ENCODE data around the gene ADAMTS3.
A peak's percentile ranks its signal among the peaks of the same experiment; 100 is the strongest.

ADAMTS3 gene

DNA sequence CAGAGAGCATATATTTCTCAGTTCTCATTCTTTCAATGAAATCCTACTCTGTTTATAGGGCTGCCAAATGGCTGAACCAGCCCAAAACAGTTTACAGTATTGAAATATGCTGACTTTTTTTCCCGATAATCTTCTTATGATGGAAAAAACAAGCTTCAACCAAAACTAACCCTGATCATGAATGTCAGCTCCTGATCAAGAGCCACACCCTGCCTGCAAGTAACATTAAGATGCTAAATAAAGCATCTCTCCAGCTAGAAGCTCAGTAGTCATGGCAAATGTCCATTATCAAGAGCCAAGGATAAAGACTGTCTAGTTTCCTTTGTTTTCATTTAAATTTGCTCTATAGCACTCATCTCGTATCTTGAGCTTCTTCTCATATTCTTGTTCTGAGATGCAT lies 136.0 kb downstream of the ADAMTS3 start:
- no peak for TF ChIP-seq FOXM1 (IDR thresholded peaks at IDR 0.05; ENCODE audit: borderline replicate concordance, low read depth)
- TF ChIP-seq CEBPB (IDR thresholded peaks at IDR 0.05) = no peak
- TF ChIP-seq EP300 (IDR thresholded peaks at IDR 0.05; ENCODE audit: borderline replicate concordance) = no peak
- TF ChIP-seq TEAD4 (IDR thresholded peaks at IDR 0.05) = no peak
- TF ChIP-seq, protein P1, sequence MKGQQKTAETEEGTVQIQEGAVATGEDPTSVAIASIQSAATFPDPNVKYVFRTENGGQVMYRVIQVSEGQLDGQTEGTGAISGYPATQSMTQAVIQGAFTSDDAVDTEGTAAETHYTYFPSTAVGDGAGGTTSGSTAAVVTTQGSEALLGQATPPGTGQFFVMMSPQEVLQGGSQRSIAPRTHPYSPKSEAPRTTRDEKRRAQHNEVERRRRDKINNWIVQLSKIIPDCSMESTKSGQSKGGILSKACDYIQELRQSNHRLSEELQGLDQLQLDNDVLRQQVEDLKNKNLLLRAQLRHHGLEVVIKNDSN (IDR thresholded peaks at IDR 0.05) = no peak
- TF ChIP-seq YY1 (IDR thresholded peaks at IDR 0.05; ENCODE audit: low read depth) = no peak
- TF ChIP-seq CREB1 (IDR thresholded peaks at IDR 0.05; ENCODE audit: low read depth) = no peak

DNA sequence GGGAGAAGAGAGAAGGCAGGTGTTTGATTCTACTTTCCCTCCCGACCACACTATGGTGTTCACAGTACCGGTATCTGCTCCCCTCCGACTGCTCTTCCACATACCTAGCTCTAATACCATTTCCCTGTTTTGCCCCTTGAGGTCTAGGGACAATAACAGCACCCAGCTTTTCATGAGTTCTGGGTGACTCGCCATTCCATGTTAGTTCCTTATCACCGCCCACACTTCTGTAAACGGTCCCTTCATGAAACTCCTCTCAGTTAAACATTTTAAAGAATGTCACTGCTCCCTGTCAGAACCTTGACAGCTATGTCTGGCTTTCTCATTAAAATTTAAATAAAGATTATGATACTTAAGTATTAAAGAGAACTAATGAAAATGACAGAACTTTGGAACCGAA lies 136.7 kb downstream of the ADAMTS3 start:
- TF ChIP-seq, protein P2, sequence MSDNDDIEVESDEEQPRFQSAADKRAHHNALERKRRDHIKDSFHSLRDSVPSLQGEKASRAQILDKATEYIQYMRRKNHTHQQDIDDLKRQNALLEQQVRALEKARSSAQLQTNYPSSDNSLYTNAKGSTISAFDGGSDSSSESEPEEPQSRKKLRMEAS (IDR thresholded peaks at IDR 0.05) = no peak
- TF ChIP-seq FOXM1 (IDR thresholded peaks at IDR 0.05; ENCODE audit: borderline replicate concordance, low read depth) (no peak), CREB1 (IDR thresholded peaks at IDR 0.05; ENCODE audit: low read depth) (no peak), EGR1 (IDR thresholded peaks at IDR 0.05) (no peak), CEBPB (IDR thresholded peaks at IDR 0.05) (no peak), ZBTB7A (IDR thresholded peaks at IDR 0.05; ENCODE audit: low read depth) (no peak)

DNA sequence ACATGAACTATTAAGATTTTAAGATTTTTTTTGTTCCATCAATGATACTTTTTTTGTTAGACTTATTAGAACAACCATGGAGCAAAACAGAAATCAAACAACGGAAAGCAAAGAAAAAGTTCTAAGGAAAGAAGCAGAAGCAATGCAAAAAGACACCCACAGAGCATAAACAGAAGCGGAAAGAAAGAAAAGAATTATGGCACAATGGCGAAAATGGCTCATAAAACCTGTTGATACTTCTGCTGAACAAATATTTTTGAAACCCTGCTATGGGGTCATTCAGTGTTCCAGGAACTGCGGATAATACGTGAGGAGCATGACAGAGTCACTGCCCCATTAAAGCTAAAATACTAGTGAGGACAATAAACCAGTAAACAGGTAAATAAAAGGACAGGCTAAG lies 138.0 kb downstream of the ADAMTS3 start:
- TF ChIP-seq, protein P3, sequence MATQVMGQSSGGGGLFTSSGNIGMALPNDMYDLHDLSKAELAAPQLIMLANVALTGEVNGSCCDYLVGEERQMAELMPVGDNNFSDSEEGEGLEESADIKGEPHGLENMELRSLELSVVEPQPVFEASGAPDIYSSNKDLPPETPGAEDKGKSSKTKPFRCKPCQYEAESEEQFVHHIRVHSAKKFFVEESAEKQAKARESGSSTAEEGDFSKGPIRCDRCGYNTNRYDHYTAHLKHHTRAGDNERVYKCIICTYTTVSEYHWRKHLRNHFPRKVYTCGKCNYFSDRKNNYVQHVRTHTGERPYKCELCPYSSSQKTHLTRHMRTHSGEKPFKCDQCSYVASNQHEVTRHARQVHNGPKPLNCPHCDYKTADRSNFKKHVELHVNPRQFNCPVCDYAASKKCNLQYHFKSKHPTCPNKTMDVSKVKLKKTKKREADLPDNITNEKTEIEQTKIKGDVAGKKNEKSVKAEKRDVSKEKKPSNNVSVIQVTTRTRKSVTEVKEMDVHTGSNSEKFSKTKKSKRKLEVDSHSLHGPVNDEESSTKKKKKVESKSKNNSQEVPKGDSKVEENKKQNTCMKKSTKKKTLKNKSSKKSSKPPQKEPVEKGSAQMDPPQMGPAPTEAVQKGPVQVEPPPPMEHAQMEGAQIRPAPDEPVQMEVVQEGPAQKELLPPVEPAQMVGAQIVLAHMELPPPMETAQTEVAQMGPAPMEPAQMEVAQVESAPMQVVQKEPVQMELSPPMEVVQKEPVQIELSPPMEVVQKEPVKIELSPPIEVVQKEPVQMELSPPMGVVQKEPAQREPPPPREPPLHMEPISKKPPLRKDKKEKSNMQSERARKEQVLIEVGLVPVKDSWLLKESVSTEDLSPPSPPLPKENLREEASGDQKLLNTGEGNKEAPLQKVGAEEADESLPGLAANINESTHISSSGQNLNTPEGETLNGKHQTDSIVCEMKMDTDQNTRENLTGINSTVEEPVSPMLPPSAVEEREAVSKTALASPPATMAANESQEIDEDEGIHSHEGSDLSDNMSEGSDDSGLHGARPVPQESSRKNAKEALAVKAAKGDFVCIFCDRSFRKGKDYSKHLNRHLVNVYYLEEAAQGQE (IDR thresholded peaks at IDR 0.05; ENCODE audit: low read depth) = no peak
- TF ChIP-seq FOXM1 (IDR thresholded peaks at IDR 0.05; ENCODE audit: borderline replicate concordance, low read depth) = no peak
- TF ChIP-seq EGR1 (IDR thresholded peaks at IDR 0.05) = no peak
- TF ChIP-seq, protein P1 (IDR thresholded peaks at IDR 0.05) = no peak
- no peak for TF ChIP-seq TEAD4 (IDR thresholded peaks at IDR 0.05)
- no peak for TF ChIP-seq EP300 (IDR thresholded peaks at IDR 0.05; ENCODE audit: borderline replicate concordance)
- no peak for TF ChIP-seq CREB1 (IDR thresholded peaks at IDR 0.05; ENCODE audit: low read depth)
- TF ChIP-seq, protein P2 (IDR thresholded peaks at IDR 0.05) = no peak
- TF ChIP-seq RAD21 (IDR thresholded peaks at IDR 0.05; ENCODE audit: low read depth) = no peak
- TF ChIP-seq NFIC (IDR thresholded peaks at IDR 0.05) = no peak
- TF ChIP-seq CEBPB (IDR thresholded peaks at IDR 0.05) = no peak
- TF ChIP-seq ZBTB7A (IDR thresholded peaks at IDR 0.05; ENCODE audit: low read depth) = no peak
- no peak for TF ChIP-seq TCF12 (IDR thresholded peaks at IDR 0.05; ENCODE audit: low read depth)
- no peak for TF ChIP-seq YY1 (IDR thresholded peaks at IDR 0.05; ENCODE audit: low read depth)
- no peak for TF ChIP-seq TAF1 (IDR thresholded peaks at IDR 0.05; ENCODE audit: low read depth)

DNA sequence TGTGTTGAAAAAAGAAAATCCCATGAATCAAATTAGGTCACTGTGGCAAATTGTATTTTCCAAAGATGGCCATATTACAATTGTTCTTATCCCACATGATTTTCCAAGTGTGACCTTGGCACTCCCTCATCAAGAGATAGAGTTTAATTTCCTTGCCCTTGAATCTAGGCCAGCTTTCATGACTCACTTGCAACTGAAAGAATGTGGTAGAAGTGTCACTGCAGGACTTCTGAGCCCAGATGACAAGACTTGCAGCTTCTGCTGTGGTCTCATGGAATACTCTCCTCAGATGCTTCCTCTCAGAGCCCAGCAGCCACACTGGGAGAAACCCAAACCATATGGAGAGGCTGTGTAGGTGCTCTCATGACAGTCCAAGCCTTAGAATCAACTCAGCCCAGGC lies 139.0 kb downstream of the ADAMTS3 start:
- peak; percentile 65 for TF ChIP-seq NFIC (IDR thresholded peaks at IDR 0.05)
- no peak for TF ChIP-seq CREB1 (IDR thresholded peaks at IDR 0.05; ENCODE audit: low read depth)

DNA sequence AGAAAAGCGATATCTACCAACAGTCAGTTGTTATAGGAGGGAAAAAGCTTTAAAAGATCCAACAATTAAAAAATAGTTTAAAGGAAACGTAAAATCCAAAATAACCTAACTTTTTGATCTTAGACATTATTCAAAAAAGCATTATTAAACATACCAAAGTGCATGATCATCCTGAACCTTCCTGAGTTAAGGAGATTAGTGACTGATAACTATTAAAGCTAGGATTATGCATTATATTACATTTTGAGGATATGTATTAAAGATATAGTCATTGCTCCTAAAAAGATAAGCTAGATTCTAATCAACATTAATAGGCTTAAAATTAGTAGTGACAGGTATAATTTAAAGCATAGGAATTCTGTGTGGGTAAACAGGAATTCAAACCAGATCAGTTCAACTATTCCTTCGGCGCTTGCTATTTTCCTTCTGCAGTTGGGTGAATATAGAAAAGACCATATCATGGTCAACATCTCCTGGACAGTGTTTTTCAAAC lies 139.6 kb downstream of the ADAMTS3 start:
- no peak for TF ChIP-seq TAF1 (IDR thresholded peaks at IDR 0.05; ENCODE audit: low read depth)
- TF ChIP-seq, protein P2 (IDR thresholded peaks at IDR 0.05) = no peak
- TF ChIP-seq RAD21 (IDR thresholded peaks at IDR 0.05; ENCODE audit: low read depth) = no peak
- no peak for TF ChIP-seq ZBTB7A (IDR thresholded peaks at IDR 0.05; ENCODE audit: low read depth)

DNA sequence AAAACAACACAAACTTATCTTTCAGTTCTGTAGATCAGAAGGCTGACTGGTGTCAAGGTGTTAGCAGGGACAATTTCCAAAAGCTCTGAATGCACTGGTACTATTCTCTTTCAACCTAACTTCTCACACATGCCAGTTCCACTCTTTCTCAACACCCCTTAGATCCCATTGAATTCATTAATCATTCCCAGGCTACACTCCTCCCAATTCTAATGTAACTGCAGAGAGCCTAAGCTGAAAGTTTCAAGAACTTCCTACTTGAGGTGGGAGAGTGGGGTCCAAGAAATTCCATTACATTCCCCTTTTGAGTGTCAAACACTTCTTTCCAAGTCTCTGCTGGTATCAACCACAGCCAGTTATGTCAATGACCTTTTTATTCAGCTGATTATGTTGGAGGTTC lies 142.0 kb downstream of the ADAMTS3 start:
- no peak for TF ChIP-seq CREB1 (IDR thresholded peaks at IDR 0.05; ENCODE audit: low read depth)
- TF ChIP-seq, protein P2 (IDR thresholded peaks at IDR 0.05) = no peak
- no peak for TF ChIP-seq RAD21 (IDR thresholded peaks at IDR 0.05; ENCODE audit: low read depth)
- no peak for TF ChIP-seq CEBPB (IDR thresholded peaks at IDR 0.05)
- TF ChIP-seq NFIC (IDR thresholded peaks at IDR 0.05) = no peak
- no peak for TF ChIP-seq TEAD4 (IDR thresholded peaks at IDR 0.05)
- no peak for TF ChIP-seq TAF1 (IDR thresholded peaks at IDR 0.05; ENCODE audit: low read depth)
- TF ChIP-seq, protein P1 (IDR thresholded peaks at IDR 0.05) = no peak

DNA sequence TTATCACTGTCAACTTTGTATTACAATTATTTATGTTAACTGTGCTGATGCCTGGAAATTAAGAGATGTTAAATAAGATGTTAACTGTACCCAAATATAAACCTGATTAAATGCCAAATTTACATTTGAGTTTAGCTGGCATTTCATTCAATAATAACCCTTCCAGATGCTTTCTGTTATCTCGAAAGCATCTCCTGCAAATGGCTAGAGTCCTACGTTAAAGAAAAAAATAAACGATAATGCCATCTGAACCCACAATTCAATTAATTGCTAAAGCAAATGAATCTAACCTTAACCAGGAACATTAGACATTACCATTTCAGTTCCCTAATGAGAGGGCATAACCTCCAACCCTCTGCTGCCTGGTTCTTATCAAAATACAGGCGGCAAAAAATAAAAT lies 145.0 kb downstream of the ADAMTS3 start:
- no peak for TF ChIP-seq YY1 (IDR thresholded peaks at IDR 0.05; ENCODE audit: low read depth)

DNA sequence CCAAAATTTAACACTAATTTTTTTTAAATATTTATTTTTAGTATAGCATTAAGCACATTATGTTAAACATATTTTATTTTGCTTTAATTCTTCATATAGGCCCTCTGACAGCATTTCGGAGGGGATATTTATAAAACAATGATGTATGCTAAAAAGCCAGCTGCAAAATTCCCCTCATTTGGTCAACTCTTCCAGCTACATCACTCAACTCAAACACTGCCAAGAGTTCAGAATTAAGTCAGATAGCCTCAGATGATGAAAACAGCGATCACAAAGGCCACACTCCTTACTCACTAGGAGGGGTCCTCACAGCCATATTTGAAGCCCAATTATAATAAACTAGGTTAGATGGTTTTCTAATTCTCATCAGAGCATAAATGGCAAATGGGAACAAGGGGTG lies 146.6 kb downstream of the ADAMTS3 start:
- no peak for TF ChIP-seq ZBTB7A (IDR thresholded peaks at IDR 0.05; ENCODE audit: low read depth)
